ENCODE data around the gene ZFYVE9. TPM values are rescaled to one million over a fixed set of nuclear protein-coding genes. Genes with fewer than 3 reads are reported as not detected.

ZFYVE9 gene
- total and polyA plus RNA-seq, 2 of the 13 experiments (the other 11 are each of a cell fraction or from before 2014, with no cell fraction given) = 9.2 to 19.8 TPM

- H3K27ac ChIP-seq (ENCODE audit: extremely low read length, insufficient read depth, low read length) = no peak overlapping the region
- intact Hi-C loops (cut with micrococcal nuclease; ENCODE audit: unreplicated experiment) = loop anchor here (5.0 kb wide), 1 partner anchor 218 kb away; no protein-coding TSS in a partner anchor
- ATAC-seq (no peak), FAIRE-seq (no peak), DNase-seq (ENCODE audit: low spot score) (no peak)
- ChIA-PET CTCF (ENCODE audit: low intra/inter-chr PET ratio, low total read pairs) (no interaction called here), POLR2A (no interaction called here)
- no peak overlapping the region for H2AFZ ChIP-seq (ENCODE audit: low read length)
- H3K27me3 ChIP-seq (ENCODE audit: control insufficient read depth in 1 of 2, insufficient read depth in 2 of 2, low read length in 2 of 2) = no peaks in the 10 kb centered on the region; a peak in 1 of 5 replicates
- in situ Hi-C loops (cut with HindIII; ENCODE audit: extremely low pct_ligation_motif_present, low pct_unique_long_range_greater_than_20kb) = no loop called here
- no peak overlapping the region for H3K9ac ChIP-seq (ENCODE audit: insufficient read depth, low read depth, low read length)
- no peak overlapping the region for H3K4me3 ChIP-seq (replicated peaks in 1 of 3; ENCODE audit: insufficient read depth in 1 of 3, low read depth in 2 of 3, low read length in 3 of 3)
- WGBS (ENCODE audit: low lambda C conversion rate) = 75% methylated on average over 2 of the region's 2 CpGs
- H3K9me3 ChIP-seq (ENCODE audit: low read length) = no peaks in the 10 kb centered on the region
- TF ChIP-seq NCOR1 (IDR thresholded peaks at IDR 0.05; ENCODE audit: borderline replicate concordance, low read length) (no peak), KDM5A (IDR thresholded peaks at IDR 0.05; ENCODE audit: borderline replicate concordance, low read length) (no peak), USF2 (IDR thresholded peaks at IDR 0.05; ENCODE audit: low read depth, low read length) (no peak), USF2 (CRISPR knock-in tag; IDR thresholded peaks at IDR 0.05; ENCODE audit: borderline replicate concordance) (no peak), KAT8 (CRISPR knock-in tag; IDR thresholded peaks at IDR 0.05) (no peak), GATA4 (IDR thresholded peaks at IDR 0.05; ENCODE audit: borderline replicate concordance, low read depth) (no peak), PRDM10 (CRISPR knock-in tag; IDR thresholded peaks at IDR 0.05; ENCODE audit: low read depth) (no peak), SRF (IDR thresholded peaks at IDR 0.05; ENCODE audit: low read depth, low read length) (no peak), GMEB1 (CRISPR knock-in tag; IDR thresholded peaks at IDR 0.05; ENCODE audit: borderline replicate concordance) (no peak), FOXA3 (CRISPR knock-in tag; IDR thresholded peaks at IDR 0.05) (no peak), ZNF33A (CRISPR knock-in tag; IDR thresholded peaks at IDR 0.05; ENCODE audit: borderline replicate concordance) (no peak), ZNF382 (CRISPR knock-in tag; IDR thresholded peaks at IDR 0.05; ENCODE audit: borderline replicate concordance) (no peak), PLRG1 (conservative IDR thresholded peaks at IDR 0.05) (no peak), SAFB2 (CRISPR knock-in tag; IDR thresholded peaks at IDR 0.05; ENCODE audit: borderline replicate concordance, low read depth) (no peak), SOX13 (IDR thresholded peaks at IDR 0.05) (no peak), SOX13 (CRISPR knock-in tag; conservative IDR thresholded peaks at IDR 0.05 in 1 of 2, IDR thresholded peaks at IDR 0.05 in 1 of 2) (no peak), ZNF441 (CRISPR knock-in tag; IDR thresholded peaks at IDR 0.05; ENCODE audit: borderline replicate concordance) (no peak)
- H4K20me1 ChIP-seq (ENCODE audit: insufficient read depth, low read length) = no peaks in the 10 kb centered on the region
- no peak overlapping the region for H3K4me2 ChIP-seq (ENCODE audit: low read depth, low read length)
- H3K36me3 ChIP-seq (replicated peaks in 1 of 2; ENCODE audit: control insufficient read depth in 1 of 2, insufficient read depth in 2 of 2, low read length in 2 of 2) = peaks cover 2 to 7% of the 10 kb centered on the region in 2 experiments; a peak in 2 of 5 replicates
- BruUV-seq (replicated peaks) = no TSS peak
- no peaks in the 10 kb centered on the region for H3K79me2 ChIP-seq (ENCODE audit: insufficient read depth, low read length)
- H3K4me1 ChIP-seq (ENCODE audit: insufficient read depth, low read length) = peaks cover 6% of the 10 kb centered on the region
These were observed 203.4 kb downstream of the ZFYVE9 start for GRCh38 chr1:52345252-52345651.

Data from HepG2 (cell line).